NCI-H2227 (cell line): Measurements from ENCODE around the gene RNU1-3.
"Not testable (repeated sequence)": the region's sequence is repeated elsewhere in the genome, so short reads cannot be mapped to it uniquely, and the experiment has no call there.

Experiments
- DNase-seq: peaks from one replicate; lab custom pipeline; 2025; ENCODE audit not compliant: unreplicated experiment; lab: John Stamatoyannopoulos, UW

The RNU1-3 gene

DNA sequence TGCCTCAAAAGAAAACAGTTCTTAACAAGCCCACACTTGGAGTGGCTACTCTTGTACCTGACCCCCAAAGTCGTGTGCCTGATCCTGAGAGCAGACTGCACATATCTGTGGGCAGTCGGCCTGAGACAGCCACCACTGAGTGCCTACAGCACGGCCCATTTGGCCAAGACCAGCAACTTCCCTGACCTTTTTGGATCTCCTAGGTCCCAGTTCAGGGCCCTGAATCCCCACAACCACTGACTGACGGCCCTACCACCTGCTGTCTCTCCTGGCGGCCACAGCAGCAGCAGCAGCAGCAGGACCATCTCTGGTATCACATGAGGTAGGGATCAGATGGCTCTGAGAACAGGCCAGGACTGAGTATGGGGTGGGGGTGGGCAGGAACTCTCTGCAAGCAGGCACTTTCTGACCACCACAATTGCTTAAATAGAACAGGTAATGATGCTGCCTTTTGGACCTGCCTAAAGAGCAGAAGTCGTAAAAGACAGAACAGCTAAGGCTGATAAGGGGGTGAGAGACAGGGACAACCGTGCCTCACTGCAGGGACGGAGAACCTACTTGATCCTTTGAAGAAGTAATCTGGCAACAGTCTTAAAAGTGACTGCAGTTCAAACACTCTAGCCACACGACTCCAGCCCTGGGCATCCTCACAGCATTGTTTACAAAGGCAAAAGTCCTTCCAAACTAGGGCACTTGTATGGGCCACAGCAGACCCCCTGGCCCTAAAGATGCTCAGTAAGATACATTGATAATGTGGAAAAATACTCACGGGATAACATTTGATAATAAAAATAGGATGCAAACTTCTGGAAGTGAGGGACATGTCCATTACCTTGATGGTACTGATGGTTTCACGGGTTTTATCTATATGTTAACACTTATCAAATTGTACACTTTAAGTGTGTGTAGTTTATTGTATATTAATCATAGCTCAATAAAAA lies 27.4 kb downstream of the RNU1-3 start:
- not testable (repeated sequence) for DNase-seq

- DNase-seq = not testable (repeated sequence)
Measured at GRCh38 chr1:16637941-16638778, 28.6 kb downstream of the RNU1-3 start.

GRCh38 chr1:16636551-16637195 lies 30.1 kb downstream of the RNU1-3 start:
- not testable (repeated sequence) for DNase-seq

GRCh38 chr1:16635959-16636358 lies 30.8 kb downstream of the RNU1-3 start:
- not testable (repeated sequence) for DNase-seq

- DNase-seq = not testable (repeated sequence)
Measured at GRCh38 chr1:16633540-16634282, 33.0 kb downstream of the RNU1-3 start.

DNA sequence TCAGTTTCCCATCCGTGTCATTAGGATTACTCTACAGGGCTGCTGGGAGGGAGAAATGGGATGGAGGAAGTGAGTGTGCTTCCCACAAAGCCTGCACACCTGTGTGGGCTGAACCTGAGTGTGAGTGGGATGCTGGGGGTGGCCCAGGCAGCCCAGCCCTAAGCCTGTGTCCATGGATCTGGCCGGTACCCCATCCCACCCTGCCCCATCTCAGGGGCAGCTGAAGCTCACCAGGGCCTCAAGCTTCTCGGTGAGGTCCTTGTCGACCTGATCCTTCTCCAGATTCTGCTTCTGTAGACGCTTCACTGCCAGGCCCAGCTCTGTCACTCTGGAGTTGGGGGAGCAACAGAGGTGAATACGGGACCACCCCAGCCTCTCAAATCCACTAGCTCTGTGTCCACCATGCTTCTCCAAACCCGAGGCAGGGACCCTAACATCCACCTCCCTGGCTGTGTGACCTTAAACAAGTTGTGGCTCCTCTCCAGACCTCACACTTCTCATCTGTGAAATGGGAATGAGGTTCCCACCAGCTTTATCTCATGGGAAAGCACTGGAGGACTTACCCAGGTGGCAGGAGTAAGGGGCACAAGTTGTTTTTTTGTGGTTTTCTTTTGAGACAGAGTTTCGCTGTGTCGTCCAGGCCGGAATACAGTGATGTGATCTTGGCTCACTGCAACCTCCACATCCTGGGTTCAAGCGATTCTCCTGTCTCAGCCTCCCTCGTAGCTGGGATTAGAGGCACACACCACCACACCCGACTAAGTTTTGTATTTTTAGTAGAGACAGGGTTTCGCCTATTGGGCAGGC lies 34.5 kb downstream of the RNU1-3 start:
- DNase-seq = not testable (repeated sequence)

DNA sequence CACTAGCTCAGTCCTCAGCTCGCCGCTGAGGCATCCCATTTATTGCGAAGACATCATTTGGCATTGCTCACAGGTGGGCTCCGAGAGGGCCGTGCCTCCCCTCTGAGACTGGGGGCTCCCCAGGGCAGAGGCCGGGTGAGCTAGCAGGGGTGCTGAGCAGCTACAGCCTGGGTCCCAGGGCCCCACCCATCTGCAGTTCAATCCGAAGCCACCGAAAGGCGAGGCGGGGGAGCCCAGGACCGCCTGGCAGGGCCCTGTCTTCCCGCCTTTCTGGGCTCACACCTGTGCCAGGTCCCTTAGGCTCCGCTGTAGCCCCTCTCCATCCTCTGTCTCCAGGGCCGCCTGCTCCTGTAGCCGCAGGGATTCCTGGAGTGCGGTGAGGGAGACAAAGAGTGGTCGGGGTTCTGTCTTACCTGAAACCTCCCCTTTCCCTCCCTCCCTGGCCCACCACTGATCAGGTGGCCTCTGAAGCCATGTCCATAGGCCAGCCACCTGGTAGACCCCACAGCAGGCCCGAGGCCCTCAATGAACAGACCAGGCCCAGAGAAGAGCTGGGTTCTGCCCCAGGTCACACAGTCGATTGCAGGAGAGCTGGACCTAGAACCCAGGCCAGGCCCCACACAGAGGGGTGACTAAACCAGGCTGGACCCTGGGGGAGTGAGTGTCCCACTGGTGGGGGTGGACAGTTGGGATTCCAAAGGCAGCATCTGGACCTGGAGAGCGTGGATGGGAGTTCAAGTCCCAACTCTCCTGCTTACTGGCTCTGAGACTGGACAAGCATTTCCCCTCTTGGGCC lies 35.3 kb downstream of the RNU1-3 start:
- DNase-seq = no peak

DNA sequence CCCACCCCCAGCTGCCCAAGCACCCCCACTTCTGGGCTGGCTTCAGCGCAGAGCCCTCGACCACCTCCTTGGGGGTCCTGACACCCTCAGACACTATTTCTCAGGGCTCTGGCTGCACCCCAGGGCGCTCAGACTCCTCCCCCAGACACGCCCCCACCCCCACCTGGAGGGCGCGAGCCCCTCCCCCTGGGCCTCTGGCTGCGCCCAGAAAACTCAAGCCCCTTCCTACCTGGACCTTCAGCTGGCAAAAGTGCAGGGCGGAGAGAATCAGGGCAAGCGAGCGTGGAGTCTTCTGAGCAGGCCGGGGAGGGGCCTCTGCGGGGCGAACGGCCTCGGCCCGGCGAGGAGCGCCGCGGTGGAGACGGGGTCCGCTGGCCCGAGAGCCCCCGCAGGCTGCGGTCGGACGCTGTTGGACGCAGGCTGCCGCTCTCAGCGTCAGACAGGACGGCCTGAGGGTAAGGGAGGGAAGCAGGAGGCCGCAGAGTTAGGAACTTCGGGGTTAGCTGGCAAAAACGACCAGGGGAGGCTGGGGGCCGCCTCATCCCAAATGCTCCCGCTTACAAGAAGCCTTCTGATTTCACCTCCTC lies 36.0 kb downstream of the RNU1-3 start:
- DNase-seq = no peak

GRCh38 chr1:16629916-16630530 lies 36.7 kb downstream of the RNU1-3 start:
- DNase-seq = not testable (repeated sequence)

DNA sequence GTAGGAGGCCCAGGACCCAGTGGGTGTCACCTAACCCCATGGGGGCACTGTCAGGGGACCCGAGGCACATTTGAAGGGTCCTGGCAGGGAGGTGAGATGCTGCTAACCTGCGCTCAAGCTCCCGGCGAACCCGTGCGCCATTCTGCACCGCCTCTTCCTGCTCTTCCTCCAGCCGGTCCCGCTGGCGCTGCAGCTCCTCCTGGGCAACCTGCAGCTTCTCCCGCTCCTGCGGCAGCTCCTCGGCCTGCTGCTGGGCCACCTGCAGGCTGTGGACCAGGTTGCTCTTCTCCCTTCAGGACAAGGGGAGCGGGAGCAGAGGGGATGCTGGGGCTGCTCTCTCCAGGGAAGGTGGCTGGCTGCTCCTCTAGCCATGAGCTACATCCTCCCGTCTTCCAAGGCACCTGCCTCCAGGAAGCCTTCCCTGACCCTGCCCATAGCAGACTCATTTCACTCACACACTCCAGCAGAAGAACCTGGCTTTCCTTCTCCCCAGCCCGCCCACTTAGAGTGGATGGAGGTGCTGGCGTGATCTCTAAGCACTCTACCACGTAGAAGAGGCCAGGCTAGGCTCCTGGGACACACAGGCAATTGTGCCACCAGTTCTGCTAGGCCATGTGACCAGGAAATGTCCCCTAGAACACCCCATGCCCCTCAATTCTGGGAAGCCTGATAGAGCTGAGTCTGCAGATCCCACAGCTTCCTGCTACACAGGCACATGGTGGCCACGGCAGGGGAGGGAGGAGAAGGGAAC lies 38.2 kb downstream of the RNU1-3 start:
- DNase-seq = no peak

- not testable (repeated sequence) for DNase-seq
Measured at GRCh38 chr1:16626409-16626983, 40.3 kb downstream of the RNU1-3 start.

DNA sequence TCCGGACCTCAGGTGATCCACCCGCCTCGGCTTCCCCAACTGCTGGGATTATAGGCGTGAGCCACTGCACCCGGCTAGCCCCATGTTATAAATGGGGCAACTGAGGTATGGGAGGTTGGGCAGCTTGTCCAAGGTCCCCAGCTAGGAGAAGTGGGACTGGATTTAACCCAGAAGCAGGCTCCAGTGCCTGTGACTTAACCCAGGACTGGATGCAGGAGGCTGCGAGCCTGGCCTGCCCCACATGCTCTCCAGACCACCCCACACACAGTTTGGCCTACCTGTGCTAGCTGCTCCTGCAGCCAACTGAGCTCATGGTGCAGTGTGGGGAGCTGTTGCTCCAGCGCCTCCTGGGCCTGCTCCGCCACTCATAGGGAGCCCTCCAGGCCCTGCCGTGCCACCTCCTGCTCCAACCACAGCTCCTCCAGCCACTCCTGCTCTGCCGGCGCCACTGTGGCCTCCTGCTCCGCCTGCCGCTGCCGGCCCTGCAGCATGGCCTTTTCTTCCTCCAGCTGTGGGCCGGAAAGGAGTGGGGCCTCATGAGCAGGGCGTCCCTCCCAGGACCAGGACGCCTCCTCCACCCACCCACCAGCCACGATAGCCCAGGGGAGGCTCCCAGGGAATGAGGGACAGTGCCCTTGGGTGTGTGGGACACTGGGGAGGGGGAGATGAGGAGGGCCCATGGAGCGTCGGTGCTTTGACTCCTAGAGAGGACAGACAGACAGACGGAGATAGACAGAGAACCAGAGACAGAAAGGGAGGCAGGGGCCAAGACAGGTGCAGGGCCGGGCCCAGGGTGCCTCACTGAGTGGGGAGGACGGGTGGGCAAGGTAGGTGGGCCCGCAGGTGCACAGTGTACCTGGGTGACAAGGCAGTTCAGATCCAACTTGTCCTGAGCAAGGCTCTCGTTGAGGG lies 41.0 kb downstream of the RNU1-3 start:
- DNase-seq = no peak

DNA sequence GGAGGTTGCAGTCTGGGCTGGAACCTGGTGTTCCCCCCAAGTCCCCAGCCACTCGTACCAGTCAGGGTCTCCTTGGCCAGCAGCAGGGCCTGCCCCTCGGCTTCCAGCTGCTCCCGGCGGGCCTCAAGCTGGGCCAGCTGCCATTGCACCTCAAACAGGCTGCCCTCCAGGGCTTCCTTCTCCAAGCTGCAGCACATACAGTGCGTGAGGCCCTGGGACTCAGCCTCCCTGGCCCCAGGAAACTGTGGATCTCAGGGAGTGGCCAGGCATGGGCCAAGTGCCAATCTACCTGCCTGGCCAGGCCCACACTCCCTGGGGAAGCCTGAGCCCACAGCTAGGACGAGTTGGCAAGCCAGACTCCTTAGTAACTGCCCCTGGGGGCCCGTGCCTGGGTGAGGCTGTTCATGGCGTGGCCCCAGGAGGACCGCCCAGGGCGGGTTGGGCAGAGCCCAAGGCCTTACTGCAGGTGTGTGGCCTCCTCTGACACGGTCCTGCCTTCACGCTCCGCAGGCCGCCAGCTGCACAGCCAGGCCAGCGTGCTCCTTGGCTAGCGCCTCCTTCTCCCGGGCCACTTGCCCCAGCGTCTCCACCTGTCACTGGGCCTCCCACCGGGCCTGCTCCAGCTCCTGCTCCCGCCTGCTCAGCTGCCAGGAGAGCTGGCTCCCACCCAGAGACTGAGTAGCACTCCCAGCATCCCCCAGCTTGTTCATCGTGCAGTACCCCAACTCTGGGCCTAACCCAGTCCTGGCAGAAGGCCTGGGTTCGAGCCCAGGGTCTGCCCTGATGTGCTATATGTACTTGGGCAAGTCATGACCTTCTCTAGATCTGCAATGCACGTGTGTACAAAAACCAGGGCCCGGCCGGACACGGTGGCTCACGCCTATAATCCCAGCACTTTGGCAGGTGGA lies 42.7 kb downstream of the RNU1-3 start:
- DNase-seq = peak; percentile 47

DNA sequence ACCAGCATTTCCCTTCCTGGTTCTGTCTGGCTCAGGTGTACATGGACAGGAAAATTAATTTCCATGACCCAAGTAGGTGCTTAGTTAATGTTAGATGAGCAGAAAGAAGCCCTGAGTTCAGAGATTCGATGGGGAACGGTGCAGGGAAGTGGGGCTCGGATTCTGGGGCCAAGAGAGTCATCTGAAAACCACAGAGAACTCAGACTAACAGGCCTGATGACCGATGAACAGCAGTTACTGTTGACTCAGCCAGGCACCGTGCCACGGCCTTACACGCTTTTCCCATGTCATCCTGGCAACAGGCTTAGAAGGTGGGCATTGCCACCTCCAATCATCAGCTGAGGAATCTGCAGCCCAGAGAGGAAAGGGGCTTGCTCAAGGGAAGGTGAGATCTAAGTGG lies 43.4 kb downstream of the RNU1-3 start:
- DNase-seq = not testable (repeated sequence)
